ENCODE data around the gene RNLS. TPM values are rescaled to one million over a fixed set of nuclear protein-coding genes. Genes with fewer than 3 reads are reported as not detected.

RNLS gene
- total RNA-seq, 1 donor from 2014 or later = 12.1 TPM

DNA sequence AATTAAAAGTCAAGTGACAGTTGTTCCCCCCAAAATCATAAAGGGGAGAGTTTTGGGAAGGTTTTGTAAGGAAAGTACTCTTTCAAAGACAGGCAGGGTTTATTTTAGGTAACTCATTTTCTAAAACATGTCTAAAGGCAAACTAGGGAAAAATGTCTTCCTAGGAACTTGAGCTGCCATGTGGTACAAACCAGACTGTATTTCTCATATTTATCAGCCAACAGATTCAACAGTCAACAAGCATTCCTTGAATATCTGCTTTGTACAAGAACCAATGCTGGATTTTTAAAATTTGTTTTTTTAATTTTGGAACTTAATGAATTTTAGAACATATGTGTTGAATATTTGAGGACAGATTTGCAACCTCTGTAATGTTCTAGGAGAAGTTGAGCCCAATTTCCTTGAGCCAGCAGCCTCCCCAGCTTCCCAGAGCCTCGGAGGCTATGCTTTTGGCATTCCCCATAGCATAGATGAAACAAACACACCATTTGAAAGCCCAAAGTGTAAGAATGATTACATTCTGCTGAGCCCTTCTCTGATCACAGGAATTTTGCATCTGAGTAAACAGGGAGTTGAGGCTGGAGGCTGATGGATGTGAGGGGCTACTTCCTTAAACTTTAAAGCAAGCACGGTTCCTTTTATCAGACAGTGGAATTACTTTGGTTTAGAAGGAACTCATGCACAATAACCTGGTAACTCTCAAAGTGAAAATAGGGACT lies 345.1 kb downstream of the RNLS start:
- intact Hi-C loops (cut with DNase I) = no loop called here
- H3K4me3 ChIP-seq = no peak overlapping the region
- no peaks in the 10 kb centered on the region for H3K9me3 ChIP-seq
- no peaks in the 10 kb centered on the region for H3K36me3 ChIP-seq
- H3K27ac ChIP-seq = peak overlapping the region; percentile 32 to 51
- TF ChIP-seq, protein P1, sequence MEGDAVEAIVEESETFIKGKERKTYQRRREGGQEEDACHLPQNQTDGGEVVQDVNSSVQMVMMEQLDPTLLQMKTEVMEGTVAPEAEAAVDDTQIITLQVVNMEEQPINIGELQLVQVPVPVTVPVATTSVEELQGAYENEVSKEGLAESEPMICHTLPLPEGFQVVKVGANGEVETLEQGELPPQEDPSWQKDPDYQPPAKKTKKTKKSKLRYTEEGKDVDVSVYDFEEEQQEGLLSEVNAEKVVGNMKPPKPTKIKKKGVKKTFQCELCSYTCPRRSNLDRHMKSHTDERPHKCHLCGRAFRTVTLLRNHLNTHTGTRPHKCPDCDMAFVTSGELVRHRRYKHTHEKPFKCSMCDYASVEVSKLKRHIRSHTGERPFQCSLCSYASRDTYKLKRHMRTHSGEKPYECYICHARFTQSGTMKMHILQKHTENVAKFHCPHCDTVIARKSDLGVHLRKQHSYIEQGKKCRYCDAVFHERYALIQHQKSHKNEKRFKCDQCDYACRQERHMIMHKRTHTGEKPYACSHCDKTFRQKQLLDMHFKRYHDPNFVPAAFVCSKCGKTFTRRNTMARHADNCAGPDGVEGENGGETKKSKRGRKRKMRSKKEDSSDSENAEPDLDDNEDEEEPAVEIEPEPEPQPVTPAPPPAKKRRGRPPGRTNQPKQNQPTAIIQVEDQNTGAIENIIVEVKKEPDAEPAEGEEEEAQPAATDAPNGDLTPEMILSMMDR (IDR thresholded peaks at IDR 0.05) = no peak
- DNase-seq (ENCODE audit: low spot score in 2 of 2) = no peak
- peaks cover 0 to 13% of the 10 kb centered on the region in 2 donors for H3K4me1 ChIP-seq
- H3K27me3 ChIP-seq = no peaks in the 10 kb centered on the region

DNA sequence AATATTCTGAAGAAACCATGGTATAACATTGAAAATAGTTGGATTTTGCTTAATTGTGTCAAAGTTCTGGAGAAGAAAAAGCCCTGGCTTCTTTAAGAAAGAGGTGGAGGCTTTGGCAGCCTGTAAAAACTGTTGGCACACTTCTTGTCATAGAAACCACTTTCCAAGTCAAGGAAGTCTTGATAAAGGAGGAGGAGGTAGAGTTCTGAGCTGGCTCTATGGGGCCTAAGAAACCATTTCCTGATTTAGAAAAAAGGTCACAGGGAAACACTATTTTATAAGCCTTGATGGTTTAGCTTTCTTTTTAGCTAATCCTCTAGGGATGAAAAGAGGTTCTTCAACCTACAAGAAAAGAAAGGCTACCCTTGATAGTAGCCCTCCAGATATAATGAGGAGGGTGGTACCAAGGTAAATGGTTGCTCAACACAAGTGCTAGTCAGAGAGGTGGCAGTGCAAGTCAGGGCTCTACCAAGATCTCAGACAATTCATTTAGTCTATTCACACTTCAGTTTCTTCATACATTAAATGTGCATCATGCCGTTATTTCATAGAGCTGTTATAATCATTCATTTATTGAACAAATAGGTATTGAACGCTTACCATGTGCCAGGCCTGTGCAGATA lies 346.9 kb downstream of the RNLS start:
- intact Hi-C loops (cut with DNase I) = no loop called here
- Histone ChIP-seq H3K4me1 (peaks cover 4% of the 10 kb centered on the region in 2 donors), H3K27me3 (no peaks in the 10 kb centered on the region), H3K4me3 (no peak overlapping the region), H3K27ac (peak overlapping the region in 1 of 2 donors; percentile 9), H3K9me3 (no peaks in the 10 kb centered on the region), H3K36me3 (no peaks in the 10 kb centered on the region)
- DNase-seq (ENCODE audit: low spot score in 2 of 2) = no peak
- TF ChIP-seq, protein P1 (IDR thresholded peaks at IDR 0.05) = no peak

DNA sequence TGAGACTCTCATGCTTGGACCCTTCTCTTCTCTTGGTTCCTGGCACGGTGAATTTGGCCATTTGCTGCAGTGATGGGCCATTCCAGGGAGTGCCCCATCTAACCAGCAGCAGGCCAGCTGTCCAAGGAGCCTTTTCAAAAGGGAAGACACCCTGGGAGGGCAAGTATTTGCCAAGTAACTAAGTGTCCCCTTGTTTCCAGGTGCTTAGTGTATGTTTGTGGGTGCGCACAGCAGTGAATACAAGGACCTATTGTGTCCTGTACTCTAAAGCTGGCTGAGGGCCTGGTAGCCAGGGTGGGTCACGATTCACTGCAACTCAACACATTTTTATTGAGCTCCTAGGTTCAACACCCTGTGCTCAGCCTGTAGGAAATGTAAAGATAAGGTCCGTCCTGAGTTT lies 348.8 kb downstream of the RNLS start:
- no peaks in the 10 kb centered on the region for H3K36me3 ChIP-seq
- TF ChIP-seq, protein P1 (IDR thresholded peaks at IDR 0.05) = no peak
- no peak for DNase-seq (ENCODE audit: low spot score in 2 of 2)

DNA sequence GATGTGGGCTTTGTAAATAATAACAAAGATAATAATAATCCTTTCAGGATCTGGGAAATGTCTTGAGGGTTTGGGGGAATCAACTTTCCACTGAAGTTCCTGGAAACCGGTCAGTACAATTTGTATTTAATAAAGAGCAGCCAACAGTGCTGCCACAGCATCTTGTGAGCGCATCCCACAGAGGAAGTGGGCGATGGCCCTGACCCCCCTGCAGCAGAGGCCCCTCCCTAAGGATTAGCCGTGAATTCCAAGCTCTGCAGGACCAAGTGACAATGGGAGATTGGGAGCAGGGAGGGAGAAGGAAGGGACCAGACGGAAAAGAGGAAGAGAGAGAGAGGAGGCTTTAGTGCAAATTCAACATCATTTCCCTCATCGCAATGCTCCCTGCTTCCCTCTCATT lies 349.2 kb downstream of the RNLS start:
- peaks cover 4% of the 10 kb centered on the region in 2 donors for H3K4me1 ChIP-seq
- intact Hi-C loops (cut with DNase I) = no loop called here
- no peaks in the 10 kb centered on the region for H3K27me3 ChIP-seq
- DNase-seq (ENCODE audit: low spot score in 2 of 2) = no peak
- no peaks in the 10 kb centered on the region for H3K36me3 ChIP-seq
- H3K9me3 ChIP-seq = no peaks in the 10 kb centered on the region
- TF ChIP-seq, protein P1 (IDR thresholded peaks at IDR 0.05) = no peak
- no peak overlapping the region for H3K27ac ChIP-seq
- H3K4me3 ChIP-seq = no peak overlapping the region

More for the DNA sequence above, 348.8 kb downstream of the RNLS start:
- no peaks in the 10 kb centered on the region for H3K27me3 ChIP-seq
- H3K9me3 ChIP-seq = no peaks in the 10 kb centered on the region
- peaks cover 4% of the 10 kb centered on the region in 2 donors for H3K4me1 ChIP-seq
- H3K27ac ChIP-seq = no peak overlapping the region
- no peak overlapping the region for H3K4me3 ChIP-seq
- intact Hi-C loops (cut with DNase I) = no loop called here

DNA sequence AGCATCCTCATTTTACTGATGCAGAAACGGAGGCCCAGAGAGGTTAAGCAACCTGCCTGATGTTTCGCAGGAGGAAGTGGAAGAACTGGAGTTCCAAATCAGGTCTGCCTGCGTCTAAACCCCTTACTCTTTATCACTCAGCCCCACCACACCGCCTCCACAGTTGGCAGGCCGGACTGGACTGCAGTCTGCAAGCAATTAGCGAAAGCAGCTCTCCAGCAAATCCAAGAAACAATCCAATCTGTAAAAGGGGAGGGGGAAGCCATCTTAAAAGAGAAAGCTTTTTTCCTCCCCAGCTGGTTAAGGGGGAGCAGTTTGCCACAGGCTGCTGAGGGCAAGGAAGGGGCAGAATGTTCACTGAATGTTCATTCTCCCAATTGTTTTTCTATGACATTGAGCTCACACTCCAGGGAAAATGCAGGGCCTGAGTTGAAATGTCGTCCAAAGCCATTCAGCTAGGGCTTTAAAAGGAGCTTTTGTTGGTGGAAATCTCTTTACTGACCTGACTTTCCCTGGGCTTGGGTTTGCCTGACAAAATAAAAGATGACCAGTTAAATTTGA lies 350.1 kb downstream of the RNLS start:
- Histone ChIP-seq H3K9me3 (no peaks in the 10 kb centered on the region), H3K4me1 (peaks cover 2 to 4% of the 10 kb centered on the region in 2 donors), H3K36me3 (no peaks in the 10 kb centered on the region), H3K4me3 (no peak overlapping the region), H3K27ac (no peak overlapping the region), H3K27me3 (no peaks in the 10 kb centered on the region)
- no peak for DNase-seq (ENCODE audit: low spot score in 2 of 2)
- intact Hi-C loops (cut with DNase I) = no loop called here
- TF ChIP-seq, protein P1 (IDR thresholded peaks at IDR 0.05) = no peak

Data from ascending aorta (tissue), 2 donors.